CD14-positive monocyte (primary cell): Measurements from ENCODE around the gene ARL11. TPM values are rescaled to one million over a fixed set of nuclear protein-coding genes. Genes with fewer than 3 reads are reported as not detected.

Experiments
- DNase-seq, 3 donors: peaks; one replicate each; pipeline ENCODE4 v3.0.0-alpha.2; 2011 to 2022
- H2AFZ ChIP-seq: 2 replicates; pipeline ENCODE4 v1.6.0; 2012; ENCODE audit warnings: mild to moderate bottlenecking, low read depth, low read length, inconsistent platforms; ENCODE audit not compliant: insufficient read depth, poor library complexity, severe bottlenecking
- H3K27ac ChIP-seq, 2 donors: 1 replicate in 1 of 2; 2 replicates in 1 of 2; pipeline ENCODE4 v1.5.1; 2012 to 2013; ENCODE audit warnings: low read length in 2 of 2, control low read depth in 1 of 2, inconsistent platforms in 1 of 2, low read depth in 1 of 2, mild to moderate bottlenecking in 1 of 2
- H3K27me3 ChIP-seq, 2 donors: one replicate each; pipeline versions ENCODE4 v1.6.0 to v1.6.1; 2011 to 2013; ENCODE audit warnings: low read length in 2 of 2; ENCODE audit not compliant: control insufficient read depth in 2 of 2, insufficient read depth in 2 of 2
- H3K36me3 ChIP-seq, 2 donors: replicated peaks in 1 of 2; 1 replicate in 1 of 2; 2 replicates in 1 of 2; pipeline versions ENCODE4 v1.5.1 to v1.6.1; 2012 to 2013; ENCODE audit warnings: low read length in 2 of 2, control low read depth in 1 of 2, inconsistent platforms in 1 of 2, mild to moderate bottlenecking in 1 of 2; ENCODE audit not compliant: insufficient read depth in 2 of 2, control insufficient read depth in 1 of 2
- H3K4me1 ChIP-seq, 2 donors: 1 replicate in 1 of 2; 2 replicates in 1 of 2; pipeline versions ENCODE4 v1.5.1 to v1.6.1; 2012 to 2013; ENCODE audit warnings: low read length in 2 of 2, control low read depth in 1 of 2, inconsistent platforms in 1 of 2, mild to moderate bottlenecking in 1 of 2, moderate library complexity in 1 of 2; ENCODE audit not compliant: insufficient read depth in 2 of 2, control insufficient read depth in 1 of 2
- H3K4me2 ChIP-seq: replicated peaks from 2 replicates; pipeline ENCODE3; 2012; ENCODE audit warnings: low read length, moderate library complexity, mild to moderate bottlenecking; ENCODE audit not compliant: poor library complexity, severe bottlenecking; ENCODE audit errors: extremely low read depth
- H3K4me3 ChIP-seq, 3 experiments: fragments of 200-600 bp in 1 of 3; sonication (generic) in 1 of 3; replicated peaks in 1 of 3; 1 replicate in 2 of 3; 2 replicates in 1 of 3; pipeline ENCODE4 v1.5.1; 2011 to 2013; ENCODE audit warnings: low read length in 3 of 3, mild to moderate bottlenecking in 3 of 3, control low read depth in 2 of 3, low read depth in 2 of 3, inconsistent platforms in 1 of 3, moderate library complexity in 1 of 3
- H3K79me2 ChIP-seq: 2 replicates; pipeline ENCODE4 v1.6.0; 2012; ENCODE audit warnings: mild to moderate bottlenecking, control low read depth, inconsistent platforms, low read length, moderate library complexity; ENCODE audit not compliant: insufficient read depth
- H3K9ac ChIP-seq: 2 replicates; pipeline ENCODE4 v1.6.0; 2017; ENCODE audit warnings: low read length, mild to moderate bottlenecking; ENCODE audit not compliant: insufficient read depth, poor library complexity, severe bottlenecking
- H3K9me3 ChIP-seq, 2 donors: replicated peaks in 1 of 2; 1 replicate in 1 of 2; 2 replicates in 1 of 2; pipeline versions ENCODE4 v1.5.1 to v1.6.1; 2012 to 2013; ENCODE audit warnings: low read length in 2 of 2, control low read depth in 1 of 2; ENCODE audit not compliant: control insufficient read depth in 1 of 2, insufficient read depth in 1 of 2
- H4K20me1 ChIP-seq: 2 replicates; pipeline ENCODE4 v1.6.0; 2012; ENCODE audit warnings: mild to moderate bottlenecking, low read length, control low read depth, moderate library complexity; ENCODE audit not compliant: insufficient read depth
- H3K27ac Mint-ChIP-seq, 7 donors: one replicate each; pipeline ENCODE4 v1.8.0; 2020; ENCODE audit warnings: mild to moderate bottlenecking in 7 of 7, mixed read lengths in 7 of 7, moderate library complexity in 6 of 7, inconsistent platforms in 2 of 7
- H3K27me3 Mint-ChIP-seq, 3 donors: one replicate each; pipeline ENCODE4 v1.8.0; 2021 to 2022; ENCODE audit warnings: low read depth in 3 of 3, mild to moderate bottlenecking in 3 of 3, mixed read lengths in 3 of 3, moderate library complexity in 3 of 3, inconsistent platforms in 1 of 3
- H3K36me3 Mint-ChIP-seq, 2 donors: one replicate each; pipeline ENCODE4 v1.8.0; 2020; ENCODE audit warnings: mixed read lengths in 2 of 2, inconsistent platforms in 1 of 2, mild to moderate bottlenecking in 1 of 2
- H3K4me1 Mint-ChIP-seq: one replicate; pipeline ENCODE4 v1.8.0; 2020; ENCODE audit warnings: mild to moderate bottlenecking, mixed read lengths
- H3K4me3 Mint-ChIP-seq, 2 donors: one replicate each; pipeline ENCODE4 v1.8.0; 2020; ENCODE audit warnings: mild to moderate bottlenecking in 2 of 2, mixed read lengths in 2 of 2, moderate library complexity in 1 of 2
- H3K9me3 Mint-ChIP-seq, 7 donors: one replicate each; pipeline ENCODE4 v1.8.0; 2020 to 2022; ENCODE audit warnings: mixed read lengths in 7 of 7, mild to moderate bottlenecking in 6 of 7, moderate library complexity in 6 of 7, inconsistent platforms in 2 of 7
- CTCF ChIP-seq: fragments of 200-600 bp; IDR thresholded peaks from one replicate; pipeline ENCODE4 v1.8.0; 2022; ENCODE audit warnings: antibody characterized with exemption, mild to moderate bottlenecking
- WGBS: methylation state at CpG from one replicate; pipeline ENCODE4 v1.1.5; 2013; ENCODE audit warnings: missing lambda C conversion rate; ENCODE audit not compliant: insufficient coverage; 5-methylcytosine and 5-hydroxymethylcytosine counted together
- intact Hi-C, 2 donors: fragments of 100-400 bp; cut with micrococcal nuclease; formaldehyde crosslinking; loops; one replicate each; pipeline versions ENCODE4 v1.15.0 to v1.15.1; 2023
- polyA plus RNA-seq, 3 donors: library from polyadenylated mRNA; depleted of rRNA in 1 of 3; unstranded in 2 of 3; stranded (reverse) in 1 of 3; fragments of 300-500 nt in 2 of 3; fragments of >200 nt in 1 of 3; fragmentation: Illumina TruSeq in 2 of 3; gene quantifications; 1 replicate in 2 of 3; 2 replicates in 1 of 3; pipeline ENCODE4 v1.2.3, GENCODE V29; 2012 to 2021

Gene ARL11
- polyA plus RNA-seq, 3 donors: 12.8 to 19.2 (median 15.2) TPM

DNA sequence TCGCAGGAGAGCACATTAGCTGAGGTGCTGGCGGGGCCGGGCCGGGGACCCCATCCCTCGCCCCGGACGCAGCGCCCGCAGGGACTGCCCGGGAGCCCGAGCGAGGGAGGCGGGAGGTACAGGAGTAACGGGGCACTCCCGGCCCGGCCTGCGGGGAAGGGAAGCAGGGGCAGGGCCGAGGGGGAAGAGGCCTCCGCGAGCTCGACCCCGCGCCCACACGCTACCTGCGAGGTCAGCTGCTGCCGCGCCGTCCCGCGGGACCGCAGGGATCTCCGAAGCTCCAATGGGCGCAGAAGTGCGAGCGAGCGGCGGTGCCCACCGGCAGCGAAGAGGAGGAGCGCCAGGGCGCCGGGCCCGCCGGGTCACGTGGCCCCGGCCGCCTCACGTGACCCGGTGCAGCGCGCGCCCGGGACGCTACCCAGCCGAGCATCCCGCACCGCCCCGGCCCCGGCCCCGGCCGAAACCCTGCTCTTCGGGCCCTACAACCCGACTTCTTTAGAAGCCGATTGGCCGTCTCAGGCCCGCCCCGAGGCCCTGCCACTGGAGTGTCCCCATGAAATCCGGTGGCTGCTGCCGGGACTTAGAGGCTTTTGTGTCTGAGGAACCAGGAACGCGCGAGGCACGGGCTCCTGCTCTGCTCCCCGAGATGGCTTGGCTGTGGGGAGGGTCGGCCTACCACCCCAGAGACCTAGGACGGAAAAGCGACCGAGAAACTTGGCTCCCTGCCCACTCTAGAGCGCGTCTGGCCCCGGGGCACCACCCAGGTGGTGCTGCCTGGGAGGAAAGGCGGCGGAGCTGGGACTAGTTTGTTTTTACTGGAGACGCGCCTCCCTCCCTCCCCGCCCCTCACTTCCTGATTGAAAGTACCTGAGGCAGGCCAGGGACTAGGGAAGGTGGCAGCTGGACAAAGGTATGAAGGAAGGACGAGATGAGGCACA is 42.8 kb upstream of the ARL11 start, which contains the start of gene RCBTB1:
TSS of gene RCBTB1 (minus strand) at position 339 of the 938 bp plus-strand sequence. CDS start 18,279 bp downstream, outside the sequence.
- H2AFZ ChIP-seq: peak within 1 kb of the TSS; percentile 100
- peak within 1 kb of the TSS; percentile 61 to 72 for H3K27ac ChIP-seq
- no peak for TF ChIP-seq CTCF
- WGBS: under 1% methylated on average over 77 of the region's 87 CpGs
- H3K4me1 ChIP-seq: peaks cover 17 to 24% of the 10 kb centered on the region in 2 donors
- no peaks in the 10 kb centered on the region for H3K9me3 ChIP-seq
- peaks cover 0 to 15% of the 10 kb centered on the region in 2 donors for H3K36me3 ChIP-seq
- Mint-ChIP-seq H3K27me3 (peaks cover 5 to 11% (median 8%) of the 10 kb centered on the region in 3 donors), H3K4me3 (peak within 1 kb of the TSS; percentile 89 to 98), H3K36me3 (peaks cover 17% of the 10 kb centered on the region in 2 donors), H3K4me1 (peaks cover 28% of the 10 kb centered on the region), H3K27ac (peak within 1 kb of the TSS; percentile 65 to 89 (median 78)), H3K9me3 (no peaks in the 10 kb centered on the region)
- intact Hi-C loops: no loop called here
- DNase-seq: peak; percentile 40 to 59 (median 40)
- H3K4me3 ChIP-seq: peak within 1 kb of the TSS; percentile 64 to 88 (median 81)
- H3K79me2 ChIP-seq: peaks cover 15% of the 10 kb centered on the region
- no peaks in the 10 kb centered on the region for H3K27me3 ChIP-seq
- H3K9ac ChIP-seq: peak within 1 kb of the TSS; percentile 77
- peak within 1 kb of the TSS; percentile 94 for H3K4me2 ChIP-seq
- H4K20me1 ChIP-seq: no peaks in the 10 kb centered on the region

GRCh38 chr13:49586717-49587116 is 41.6 kb upstream of the ARL11 start:
- Histone ChIP-seq H3K27me3 (no peaks in the 10 kb centered on the region), H2AFZ (no peak overlapping the region), H3K4me2 (no peak overlapping the region), H3K27ac (no peak overlapping the region), H4K20me1 (no peaks in the 10 kb centered on the region), H3K4me1 (peaks cover 17 to 24% of the 10 kb centered on the region in 2 donors), H3K9ac (no peak overlapping the region), H3K9me3 (no peaks in the 10 kb centered on the region), H3K4me3 (no peak overlapping the region), H3K36me3 (peaks cover 0 to 3% of the 10 kb centered on the region in 2 donors), H3K79me2 (peaks cover 15% of the 10 kb centered on the region)
- 100% methylated on average over 1 of the region's 3 CpGs for WGBS
- Mint-ChIP-seq H3K4me1 (peaks cover 24% of the 10 kb centered on the region), H3K36me3 (peaks cover 9 to 11% of the 10 kb centered on the region in 2 donors), H3K27ac (no peak overlapping the region), H3K27me3 (peaks cover 5 to 11% (median 8%) of the 10 kb centered on the region in 3 donors), H3K9me3 (no peaks in the 10 kb centered on the region), H3K4me3 (peak overlapping the region in 1 of 2 donors; percentile 98)
- intact Hi-C loops: no loop called here
- TF ChIP-seq CTCF: no peak
- DNase-seq: no peak
